ENCODE results near the gene IQGAP1. TPM values are rescaled to one million over a fixed set of nuclear protein-coding genes. Genes with fewer than 3 reads are reported as not detected.
"Not testable (repeated sequence)": the region's sequence is repeated elsewhere in the genome, so short reads cannot be mapped to it uniquely, and the experiment has no call there.

The IQGAP1 gene
- total and polyA plus RNA-seq, 7 donors = 31.1 to 72.2 (median 44.1) TPM

GRCh38 chr15:90512981-90513380, 124.9 kb downstream of the IQGAP1 start:
- ATAC-seq = no peak
- Histone ChIP-seq H3K27me3 (ENCODE audit: insufficient read depth in 3 of 3, low read length in 2 of 3) (no peaks in the 10 kb centered on the region), H3K9me3 (no peaks in the 10 kb centered on the region), H3K4me1 (no peaks in the 10 kb centered on the region), H3K27ac (no peak overlapping the region), H3K36me3 (ENCODE audit: insufficient read depth in 1 of 2, low read depth in 1 of 2) (no peaks in the 10 kb centered on the region), H3K4me3 (no peak overlapping the region)
- WGBS, 3 donors = 84 to 89% (median 87%) methylated on average over 3 of the region's 3 CpGs
- intact Hi-C loops (cut with DNase I) = no loop called here
- no peak for TF ChIP-seq CTCF (IDR thresholded peaks at IDR 0.05)
- DNase-seq = no peak

GRCh38 chr15:90513448-90513847, 125.4 kb downstream of the IQGAP1 start:
- H3K36me3 ChIP-seq (ENCODE audit: insufficient read depth in 1 of 2, low read depth in 1 of 2) = no peaks in the 10 kb centered on the region
- no peaks in the 10 kb centered on the region for H3K4me1 ChIP-seq
- no peak overlapping the region for H3K27ac ChIP-seq
- no peaks in the 10 kb centered on the region for H3K9me3 ChIP-seq
- WGBS, 3 donors = 97 to 100% (median 100%) methylated on average over 2 of the region's 2 CpGs
- DNase-seq (no peak), ATAC-seq (no peak)
- no peak overlapping the region for H3K4me3 ChIP-seq
- H3K27me3 ChIP-seq (ENCODE audit: insufficient read depth in 3 of 3, low read length in 2 of 3) = no peaks in the 10 kb centered on the region
- TF ChIP-seq CTCF (IDR thresholded peaks at IDR 0.05) = no peak
- intact Hi-C loops (cut with DNase I) = no loop called here

- intact Hi-C loops (cut with DNase I); DNase-seq; H3K4me3 ChIP-seq; H3K27ac ChIP-seq; H3K4me1 ChIP-seq; ATAC-seq; H3K9me3 ChIP-seq; H3K36me3 ChIP-seq (ENCODE audit: insufficient read depth in 1 of 2, low read depth in 1 of 2); H3K27me3 ChIP-seq (ENCODE audit: insufficient read depth in 3 of 3, low read length in 2 of 3): not testable (repeated sequence)
- 50 to 91% (median 75%) methylated on average over 2 of the region's 2 CpGs for WGBS, 3 donors
Measured at GRCh38 chr15:90513893-90514292, 125.9 kb downstream of the IQGAP1 start.

GRCh38 chr15:90519688-90520087, 131.6 kb downstream of the IQGAP1 start:
- no peaks in the 10 kb centered on the region for H3K27me3 ChIP-seq (ENCODE audit: insufficient read depth in 3 of 3, low read length in 2 of 3)
- H3K4me3 ChIP-seq = no peak overlapping the region
- no peaks in the 10 kb centered on the region for H3K9me3 ChIP-seq
- no peaks in the 10 kb centered on the region for H3K4me1 ChIP-seq
- TF ChIP-seq CTCF (IDR thresholded peaks at IDR 0.05) = no peak
- intact Hi-C loops (cut with DNase I) = no loop called here
- 76 to 84% (median 80%) methylated on average over 1 of the region's 1 CpG for WGBS, 3 donors
- H3K36me3 ChIP-seq (ENCODE audit: insufficient read depth in 1 of 2, low read depth in 1 of 2) = no peaks in the 10 kb centered on the region
- no peak for DNase-seq
- no peak for ATAC-seq
- H3K27ac ChIP-seq = no peak overlapping the region

GRCh38 chr15:90520365-90520764, 132.3 kb downstream of the IQGAP1 start:
- no peak for ATAC-seq
- Histone ChIP-seq H3K27me3 (ENCODE audit: insufficient read depth in 3 of 3, low read length in 2 of 3) (no peaks in the 10 kb centered on the region), H3K9me3 (no peaks in the 10 kb centered on the region), H3K4me1 (no peaks in the 10 kb centered on the region), H3K36me3 (ENCODE audit: insufficient read depth in 1 of 2, low read depth in 1 of 2) (no peaks in the 10 kb centered on the region), H3K27ac (no peak overlapping the region), H3K4me3 (no peak overlapping the region)
- intact Hi-C loops (cut with DNase I) = no loop called here
- 86 to 93% (median 93%) methylated on average over 5 of the region's 5 CpGs for WGBS, 3 donors
- no peak for DNase-seq
- TF ChIP-seq CTCF (IDR thresholded peaks at IDR 0.05) = no peak

Measured in psoas muscle (tissue), 8 donors.